ENCODE measurements around the gene CHPF2.

The CHPF2 gene

GRCh38 chr7:151235091-151235787, 3.0 kb downstream of the CHPF2 start:
- no peak for DNase-seq (ENCODE audit: low read depth)

GRCh38 chr7:151236406-151236805, 4.1 kb downstream of the CHPF2 start:
- no peak for DNase-seq (ENCODE audit: low read depth)

- DNase-seq (ENCODE audit: low read depth) = no peak
Measured at GRCh38 chr7:151237244-151238189, 5.2 kb downstream of the CHPF2 start.

GRCh38 chr7:151238190-151238810, 6.0 kb downstream of the CHPF2 start:
- DNase-seq (ENCODE audit: low read depth) = no peak

GRCh38 chr7:151238924-151239836, 6.9 kb downstream of the CHPF2 start:
- DNase-seq (ENCODE audit: low read depth) = no peak

GRCh38 chr7:151239837-151240459, 7.7 kb downstream of the CHPF2 start:
- DNase-seq (ENCODE audit: low read depth) = no peak

GRCh38 chr7:151240536-151240935, 8.3 kb downstream of the CHPF2 start:
- no peak for DNase-seq (ENCODE audit: low read depth)

- DNase-seq (ENCODE audit: low read depth) = no peak
Measured at GRCh38 chr7:151240942-151241754, 8.9 kb downstream of the CHPF2 start.

- DNase-seq (ENCODE audit: low read depth) = no peak
Measured at GRCh38 chr7:151241755-151242096, 9.4 kb downstream of the CHPF2 start.

- DNase-seq (ENCODE audit: low read depth) = no peak
Measured at GRCh38 chr7:151242159-151243044, 10.1 kb downstream of the CHPF2 start.

GRCh38 chr7:151243045-151243349, 10.7 kb downstream of the CHPF2 start:
- DNase-seq (ENCODE audit: low read depth) = no peak

- DNase-seq (ENCODE audit: low read depth) = no peak
Measured at GRCh38 chr7:151243408-151244195, 11.3 kb downstream of the CHPF2 start.

- DNase-seq (ENCODE audit: low read depth) = no peak
Measured at GRCh38 chr7:151244196-151244840, 12.0 kb downstream of the CHPF2 start.

GRCh38 chr7:151244841-151245346, 12.6 kb downstream of the CHPF2 start:
- no peak for DNase-seq (ENCODE audit: low read depth)

- no peak for DNase-seq (ENCODE audit: low read depth)
Measured at GRCh38 chr7:151245360-151246101, 13.2 kb downstream of the CHPF2 start.

GRCh38 chr7:151246102-151246850, 14.0 kb downstream of the CHPF2 start:
- DNase-seq (ENCODE audit: low read depth) = no peak
